ENCODE measurements around the gene MRPL10.

The MRPL10 gene

DNA sequence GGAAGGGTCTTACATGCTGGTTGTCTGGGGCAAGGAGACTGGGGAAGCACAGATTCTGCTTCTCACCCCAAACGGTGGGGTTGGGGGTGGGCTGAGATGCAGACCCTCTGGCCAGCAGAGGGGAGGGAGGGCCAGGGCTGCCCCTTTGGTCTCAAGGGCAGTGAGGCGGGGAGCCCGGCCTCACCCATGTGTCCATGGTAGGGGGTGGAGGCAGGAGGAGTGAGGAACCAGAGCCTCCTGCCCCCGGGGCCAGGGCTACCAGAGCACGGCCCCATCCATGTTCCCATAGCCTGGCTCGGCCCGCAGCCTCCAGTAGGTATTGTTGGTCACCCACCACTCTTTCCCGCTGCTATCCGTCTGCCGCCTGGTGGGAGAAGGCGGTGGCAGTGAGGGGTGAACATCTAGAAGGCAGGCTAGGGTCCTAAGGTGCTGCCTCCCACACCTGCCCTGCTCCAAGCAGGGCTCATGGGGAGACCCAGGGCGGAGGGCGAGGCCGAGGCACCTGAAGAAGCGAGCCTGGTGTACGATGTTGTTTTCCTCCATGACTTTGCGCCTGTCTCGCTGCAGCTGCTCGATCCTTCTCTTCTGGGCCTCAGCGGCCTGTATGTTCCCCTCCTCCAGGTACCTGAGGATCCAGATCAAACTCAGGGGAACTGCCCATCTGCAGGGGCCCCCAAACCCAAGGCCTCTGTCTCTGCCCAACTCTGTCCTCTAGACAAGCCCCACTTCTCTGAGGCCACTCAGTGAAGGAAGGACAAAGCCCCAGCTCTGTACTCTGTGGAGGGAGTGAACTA is 23.1 kb downstream of the MRPL10 start:
- FAIRE-seq (no peak), DNase-seq (ENCODE audit: insufficient read length, low spot score) (no peak)
- TF ChIP-seq, protein P1, sequence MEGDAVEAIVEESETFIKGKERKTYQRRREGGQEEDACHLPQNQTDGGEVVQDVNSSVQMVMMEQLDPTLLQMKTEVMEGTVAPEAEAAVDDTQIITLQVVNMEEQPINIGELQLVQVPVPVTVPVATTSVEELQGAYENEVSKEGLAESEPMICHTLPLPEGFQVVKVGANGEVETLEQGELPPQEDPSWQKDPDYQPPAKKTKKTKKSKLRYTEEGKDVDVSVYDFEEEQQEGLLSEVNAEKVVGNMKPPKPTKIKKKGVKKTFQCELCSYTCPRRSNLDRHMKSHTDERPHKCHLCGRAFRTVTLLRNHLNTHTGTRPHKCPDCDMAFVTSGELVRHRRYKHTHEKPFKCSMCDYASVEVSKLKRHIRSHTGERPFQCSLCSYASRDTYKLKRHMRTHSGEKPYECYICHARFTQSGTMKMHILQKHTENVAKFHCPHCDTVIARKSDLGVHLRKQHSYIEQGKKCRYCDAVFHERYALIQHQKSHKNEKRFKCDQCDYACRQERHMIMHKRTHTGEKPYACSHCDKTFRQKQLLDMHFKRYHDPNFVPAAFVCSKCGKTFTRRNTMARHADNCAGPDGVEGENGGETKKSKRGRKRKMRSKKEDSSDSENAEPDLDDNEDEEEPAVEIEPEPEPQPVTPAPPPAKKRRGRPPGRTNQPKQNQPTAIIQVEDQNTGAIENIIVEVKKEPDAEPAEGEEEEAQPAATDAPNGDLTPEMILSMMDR (IDR thresholded peaks at IDR 0.05; ENCODE audit: insufficient read depth, missing control alignments), result no peak

DNA sequence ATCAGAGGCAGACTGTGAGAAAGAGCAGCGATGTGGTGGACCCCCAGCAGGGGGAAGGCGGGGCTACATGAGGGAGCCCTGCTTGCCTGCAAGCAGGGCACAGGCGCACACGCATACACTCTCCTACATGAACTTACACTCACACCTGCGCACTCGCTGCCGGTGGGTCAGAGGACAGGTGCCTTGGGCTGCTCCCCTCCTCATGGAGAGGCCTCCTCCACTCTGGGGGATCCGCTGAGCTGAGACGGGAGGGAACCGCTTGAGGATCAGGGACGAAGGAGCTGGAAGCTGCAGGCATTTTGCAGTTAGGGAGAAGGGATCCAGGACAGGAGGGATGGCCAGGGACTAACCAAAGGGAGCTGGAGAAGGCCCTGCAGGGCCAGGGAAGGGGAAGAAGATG is 23.9 kb downstream of the MRPL10 start:
- DNase-seq (ENCODE audit: insufficient read length, low spot score), result no peak
- TF ChIP-seq, protein P1 (IDR thresholded peaks at IDR 0.05; ENCODE audit: insufficient read depth, missing control alignments), result no peak
- no peak for FAIRE-seq

DNA sequence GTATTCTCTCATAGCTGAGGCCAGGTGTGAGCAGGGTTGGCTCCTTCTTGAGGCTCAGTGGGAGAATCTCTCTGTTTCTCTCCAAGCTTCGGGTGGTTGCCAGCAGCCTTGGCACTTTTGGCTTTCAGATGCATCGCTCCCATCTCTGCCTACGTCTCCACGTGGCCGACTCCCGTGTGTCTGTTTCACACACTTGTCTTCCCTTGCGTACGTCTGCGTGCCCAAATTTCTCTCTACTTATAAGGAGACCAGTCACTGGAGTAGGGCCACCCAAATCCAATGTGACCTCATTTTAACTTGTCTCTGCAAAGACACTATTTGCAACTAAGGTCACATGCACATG is 24.5 kb downstream of the MRPL10 start:
- DNase-seq (ENCODE audit: insufficient read length, low spot score) (no peak), FAIRE-seq (no peak)
- TF ChIP-seq, protein P1 (IDR thresholded peaks at IDR 0.05; ENCODE audit: insufficient read depth, missing control alignments), result no peak

DNA sequence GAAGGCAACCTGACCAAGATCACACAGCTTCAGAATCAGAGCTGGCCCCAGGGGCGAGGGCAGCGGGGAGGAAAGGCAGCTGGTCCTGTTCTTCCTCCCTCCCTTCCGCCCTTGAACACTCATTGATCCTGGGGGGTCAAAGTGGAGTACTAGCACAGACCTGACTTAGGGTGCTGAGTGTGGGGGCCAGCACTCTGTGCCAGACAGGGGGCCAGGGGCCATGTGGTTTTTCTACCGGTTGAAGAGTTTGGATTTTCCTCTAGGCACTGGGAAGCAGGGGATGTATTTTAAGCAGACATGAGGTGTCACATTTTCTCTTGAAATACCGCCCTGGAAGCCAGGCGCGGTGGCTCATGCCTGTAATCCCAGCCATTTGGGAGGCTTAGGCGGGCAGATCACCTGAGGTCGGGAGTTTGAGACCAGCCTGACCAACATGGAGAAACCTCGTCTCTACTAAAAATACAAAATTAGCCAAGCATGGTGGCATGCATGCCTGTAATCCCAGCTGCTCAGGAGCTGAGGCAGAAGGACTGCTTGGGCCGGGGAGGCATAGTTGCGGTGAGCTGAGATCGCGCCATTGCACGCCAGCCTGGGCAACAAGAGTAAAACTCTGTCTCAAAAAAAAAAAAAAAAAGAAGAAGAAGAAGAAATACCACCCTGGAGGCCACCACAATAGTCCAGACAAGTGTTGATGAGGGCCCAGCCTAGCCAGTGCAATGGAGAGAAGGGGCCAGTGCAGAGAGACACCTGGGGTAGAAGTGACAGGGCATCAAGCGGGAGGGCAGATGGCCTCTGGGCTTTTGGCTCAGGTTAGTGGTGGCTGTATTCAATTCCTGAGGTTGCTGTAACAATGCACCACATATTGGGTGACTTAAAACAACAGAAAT is 25.1 kb downstream of the MRPL10 start:
- FAIRE-seq (no peak), DNase-seq (ENCODE audit: insufficient read length, low spot score) (no peak)
- TF ChIP-seq, protein P1 (IDR thresholded peaks at IDR 0.05; ENCODE audit: insufficient read depth, missing control alignments), result no peak

DNA sequence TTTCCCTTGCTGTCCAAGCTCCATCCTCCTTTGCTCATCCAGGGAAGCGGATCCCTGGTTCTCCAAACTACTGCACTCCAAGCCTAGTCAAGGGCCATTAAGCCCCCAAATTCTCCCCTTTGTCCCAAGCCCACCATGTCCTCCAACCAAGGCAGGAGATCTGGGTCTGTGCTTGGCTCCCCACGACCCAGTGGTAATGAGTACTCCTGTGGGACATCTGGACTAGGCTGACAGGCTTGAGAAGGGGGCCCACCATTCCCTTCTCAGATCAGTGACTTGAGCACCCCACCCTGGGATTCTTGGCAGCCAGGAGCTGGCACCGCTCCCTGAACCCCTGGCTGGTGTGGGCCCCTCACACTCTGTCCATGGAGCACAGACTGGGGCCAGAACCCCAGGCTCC is 26.9 kb downstream of the MRPL10 start:
- FAIRE-seq, result no peak
- DNase-seq (ENCODE audit: insufficient read length, low spot score), result no peak
- TF ChIP-seq, protein P1 (IDR thresholded peaks at IDR 0.05; ENCODE audit: insufficient read depth, missing control alignments), result no peak

DNA sequence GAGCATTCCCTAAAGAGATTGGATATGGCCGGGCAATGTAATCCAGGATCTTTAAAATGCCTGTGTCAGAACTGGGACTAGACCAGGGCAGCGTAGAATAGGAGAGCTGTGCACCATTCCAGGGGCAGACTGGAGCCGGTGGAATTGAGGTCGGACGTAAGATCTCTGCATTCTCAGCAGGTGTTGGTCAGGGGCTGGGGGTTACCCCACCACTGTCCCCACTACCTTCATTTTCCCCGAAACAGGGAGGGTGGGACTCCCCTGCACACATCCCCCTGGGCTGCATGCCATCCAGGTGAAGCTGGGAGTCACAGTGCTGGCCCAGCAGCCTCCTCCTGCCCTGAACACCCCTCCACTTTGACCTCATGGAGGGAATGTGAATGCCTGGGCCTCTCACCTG is 27.6 kb downstream of the MRPL10 start:
- no peak for FAIRE-seq
- no peak for DNase-seq (ENCODE audit: insufficient read length, low spot score)

More for the DNA sequence above, 27.6 kb downstream of the MRPL10 start:
- TF ChIP-seq, protein P1 (IDR thresholded peaks at IDR 0.05; ENCODE audit: insufficient read depth, missing control alignments), result no peak

Measured in D721Med (cell line).